GM18867 (cell line): ENCODE results near the gene PRLR.
A peak's percentile ranks its signal among the peaks of the same experiment; 100 is the strongest.

Source experiments
- ATAC-seq: cut with Tn5 transposase; IDR thresholded peaks from one replicate; pipeline ENCODE4 v1.9.1; 2021; ENCODE audit warnings: mild to moderate bottlenecking, moderate library complexity; ENCODE audit not compliant: unreplicated experiment

The PRLR gene

DNA sequence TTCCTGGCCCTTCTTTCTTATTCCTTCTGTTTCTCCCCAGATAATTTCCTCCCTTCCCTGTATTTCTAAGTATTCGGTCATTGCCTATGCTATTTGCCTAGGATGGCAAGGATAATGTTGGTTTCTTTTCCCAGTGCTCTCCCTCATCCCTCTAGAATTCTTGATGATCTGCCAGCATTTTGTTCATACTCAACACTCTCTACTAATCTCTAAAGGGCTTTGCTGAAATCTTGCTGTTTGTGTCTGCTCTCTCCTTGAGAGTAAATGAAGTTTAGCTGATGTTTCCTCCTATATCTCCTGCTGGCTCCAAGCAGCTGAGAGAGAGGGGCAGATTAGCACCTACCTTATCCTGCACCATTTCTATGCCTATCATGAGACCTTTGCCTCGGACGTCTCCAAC, 220.6 kb downstream of the PRLR start:
- no peak for ATAC-seq

DNA sequence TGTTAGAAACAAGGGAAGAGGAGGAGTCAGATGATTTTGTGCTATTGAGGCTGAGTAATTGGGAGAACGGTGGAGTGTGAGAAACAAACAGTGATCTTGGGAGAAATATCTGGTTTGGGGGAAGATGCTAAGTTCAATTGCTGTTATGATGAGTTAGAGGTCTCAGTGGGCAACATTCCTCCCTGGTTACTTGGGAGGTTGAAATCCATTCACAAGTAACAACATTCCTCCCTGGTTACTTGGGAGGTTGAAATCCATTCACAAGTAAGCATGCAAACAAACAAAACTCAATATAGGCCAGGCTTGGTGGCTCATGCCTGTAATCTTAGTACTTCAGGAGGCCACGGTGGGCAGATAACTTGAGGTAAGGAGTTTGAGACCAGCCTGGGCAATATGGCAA, 221.3 kb downstream of the PRLR start:
- ATAC-seq, result no peak

DNA sequence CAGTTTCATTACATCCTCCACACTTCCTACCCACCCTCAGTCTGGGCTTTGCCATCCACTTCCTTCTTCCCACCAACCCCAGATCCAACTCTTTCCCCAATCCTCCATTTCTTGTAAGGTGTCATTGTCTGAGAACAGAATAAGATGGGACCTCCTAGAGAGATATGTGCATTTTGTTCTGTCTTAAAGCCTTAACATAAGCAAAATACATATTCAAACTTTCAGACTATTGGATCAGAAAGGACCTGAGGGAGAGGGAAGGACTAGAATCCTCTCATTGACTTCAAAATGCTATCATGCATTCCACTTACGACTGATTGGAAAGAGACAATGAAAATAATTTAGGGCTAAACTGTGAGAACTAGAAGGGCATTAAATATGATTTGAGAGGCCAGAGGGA, 225.5 kb downstream of the PRLR start:
- ATAC-seq, result no peak

DNA sequence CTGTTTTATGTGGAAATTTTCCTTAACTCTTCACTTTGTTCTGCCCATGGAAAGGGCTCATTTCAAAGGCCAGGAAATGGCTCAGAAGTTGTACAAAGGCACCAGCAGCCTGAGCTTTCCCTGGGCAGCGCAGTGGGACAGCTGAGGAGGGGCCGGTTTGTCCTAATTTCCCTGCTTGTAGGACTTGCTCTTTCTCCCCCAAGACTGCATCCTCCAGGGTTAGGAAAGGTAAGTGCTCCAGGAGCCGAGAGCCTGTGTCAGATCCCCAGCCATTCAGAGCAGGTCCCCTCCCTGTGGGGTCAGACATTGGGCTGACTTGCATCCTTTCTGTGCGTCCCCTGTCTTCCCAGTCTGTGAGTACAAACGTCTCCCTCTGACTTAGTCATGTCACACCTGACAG, 226.1 kb downstream of the PRLR start:
- ATAC-seq, result no peak

DNA sequence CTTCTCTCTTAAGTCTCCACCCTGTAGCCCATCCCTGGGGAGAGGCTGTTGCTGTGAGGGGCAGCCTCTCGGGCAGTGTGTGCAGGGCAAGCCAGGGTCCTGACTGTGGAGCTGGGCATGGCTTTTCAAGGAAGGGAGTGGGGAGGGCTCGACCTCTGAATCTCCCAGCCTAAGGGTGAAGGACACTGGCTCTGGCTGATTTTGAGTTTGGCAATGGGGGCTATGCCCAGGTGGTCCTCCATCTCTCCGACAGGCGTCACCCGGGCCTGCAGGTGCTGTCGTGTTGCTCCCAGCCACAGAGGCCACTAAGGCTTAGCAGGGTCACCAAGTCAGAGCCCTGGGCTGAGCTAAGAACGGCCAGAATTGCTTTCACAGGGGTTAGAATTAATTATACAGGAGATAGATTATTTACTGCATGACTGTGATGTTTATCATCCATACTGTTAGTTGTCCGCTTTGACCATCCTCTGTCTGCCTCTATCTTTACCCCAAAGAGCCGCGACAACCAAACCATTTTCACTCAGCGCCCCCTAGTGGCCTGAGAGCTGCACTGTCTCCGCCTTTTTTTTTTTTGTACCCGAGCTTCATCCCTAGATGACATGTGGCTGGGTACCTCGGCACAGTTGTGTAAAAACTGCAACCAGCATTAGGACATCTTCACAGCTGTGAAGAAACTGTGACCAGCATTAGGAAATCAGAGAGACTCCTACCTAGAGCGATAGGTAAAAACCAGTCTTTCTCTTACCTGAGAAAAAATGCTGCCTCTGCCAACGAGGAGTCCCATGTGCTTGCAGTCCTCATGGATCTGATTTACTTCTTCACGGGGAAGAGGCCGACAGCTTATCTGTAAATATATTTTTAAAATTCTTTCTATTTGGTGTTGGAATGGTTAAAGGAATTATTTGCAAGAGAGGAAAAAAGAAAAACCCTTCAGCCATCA, 227.0 kb downstream of the PRLR start:
- ATAC-seq, result peak; percentile 76

DNA sequence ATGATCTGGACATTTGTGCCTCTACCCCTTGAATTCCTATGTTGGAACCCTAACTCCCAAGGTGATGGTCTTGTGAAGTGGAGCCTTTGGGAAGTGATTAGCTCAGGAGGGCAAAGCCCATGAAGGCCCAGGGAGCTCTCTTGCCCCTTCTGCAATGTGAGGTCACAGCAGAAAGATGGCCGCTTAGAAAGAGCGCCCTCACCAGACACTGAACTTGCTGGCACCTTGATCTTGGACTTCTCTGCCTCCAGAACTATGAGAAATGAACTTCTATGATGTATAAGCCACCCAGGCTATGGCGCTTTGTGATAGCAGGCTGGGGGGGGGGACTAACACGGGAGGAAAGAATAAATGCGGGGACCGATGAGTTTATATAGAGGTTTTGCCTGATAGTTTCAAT, 227.8 kb downstream of the PRLR start:
- ATAC-seq, result no peak

DNA sequence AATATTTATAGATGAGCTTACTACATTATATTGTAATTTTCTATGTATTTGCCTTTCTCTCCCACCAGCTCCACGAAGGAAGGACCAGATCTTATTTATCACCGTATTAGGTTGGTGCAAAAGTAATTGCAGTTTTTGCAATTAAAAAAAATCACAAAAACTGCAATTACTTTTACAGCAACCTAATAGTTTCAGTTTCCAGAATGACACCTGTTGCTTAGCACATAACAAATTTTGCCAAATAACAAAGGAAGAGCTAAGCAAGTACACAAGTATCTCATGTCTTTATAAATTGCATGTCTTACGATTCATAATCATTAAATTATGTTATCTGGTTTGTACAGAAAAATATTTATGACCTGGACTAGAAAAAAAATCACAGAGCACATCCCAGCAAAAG, 228.4 kb downstream of the PRLR start:
- no peak for ATAC-seq
